Stimulated activated naive CD8-positive, alpha-beta T cell treated with anti-CD3 and anti-CD28 coated beads, Interleukin-15, amount 100 ng/mL, for 72 hours (primary cell): ENCODE data around the gene NFIA.

ENCODE experiments used
- ATAC-seq: fragments of 150-1000 bp; cut with Tn5 transposase; 2 replicates; pipeline ENCODE4 v1.10.0; 2021; ENCODE audit warnings: mild to moderate bottlenecking, moderate library complexity
- DNase-seq, 2 donors: peaks; one replicate each; pipeline ENCODE4 v3.0.0; 2021 to 2022
- H3K27ac Mint-ChIP-seq, 2 donors: one replicate each; pipeline ENCODE4 v1.8.0; 2022; ENCODE audit warnings: mild to moderate bottlenecking in 2 of 2, mixed read lengths in 2 of 2, moderate library complexity in 2 of 2
- H3K27me3 Mint-ChIP-seq: one replicate; pipeline ENCODE4 v1.8.0; 2022; ENCODE audit warnings: mixed read lengths
- H3K4me1 Mint-ChIP-seq: one replicate; pipeline ENCODE4 v1.8.0; 2022; ENCODE audit warnings: mild to moderate bottlenecking, mixed read lengths
- H3K4me3 Mint-ChIP-seq, 2 donors: one replicate each; pipeline ENCODE4 v1.8.0; 2022; ENCODE audit warnings: mild to moderate bottlenecking in 2 of 2, mixed read lengths in 2 of 2, moderate library complexity in 1 of 2
- H3K9me3 Mint-ChIP-seq, 2 donors: one replicate each; pipeline ENCODE4 v1.8.0; 2022; ENCODE audit warnings: mixed read lengths in 2 of 2

Gene NFIA

DNA sequence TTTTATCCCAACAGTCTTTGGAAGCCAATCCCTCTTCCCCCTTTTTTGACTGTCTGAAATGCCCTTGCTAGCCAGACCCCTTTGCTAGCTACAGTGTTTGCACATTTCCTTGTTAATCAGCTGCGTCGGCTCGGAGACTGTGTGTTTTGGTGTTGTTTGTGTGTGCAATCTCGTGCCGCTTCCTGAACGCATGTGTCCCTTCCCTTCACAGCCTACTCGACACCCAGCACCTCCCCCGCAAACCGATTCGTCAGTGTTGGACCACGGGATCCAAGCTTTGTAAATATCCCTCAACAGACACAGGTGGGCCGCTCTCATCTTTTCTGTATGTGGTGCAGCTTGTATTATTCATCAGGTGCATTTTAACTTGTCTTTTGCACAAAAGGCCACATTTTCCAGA lies 343.9 kb downstream of the NFIA start:
- no peaks in the 10 kb centered on the region for H3K9me3 Mint-ChIP-seq
- ATAC-seq (no peak), DNase-seq (no peak)
- no peak overlapping the region for H3K4me3 Mint-ChIP-seq
- peak overlapping the region in 1 of 2 donors; percentile 1 for H3K27ac Mint-ChIP-seq
- H3K27me3 Mint-ChIP-seq = no peaks in the 10 kb centered on the region
- H3K4me1 Mint-ChIP-seq = no peaks in the 10 kb centered on the region

GRCh38 chr1:61426885-61427284 lies 344.5 kb downstream of the NFIA start:
- DNase-seq = no peak
- no peaks in the 10 kb centered on the region for H3K4me1 Mint-ChIP-seq
- H3K4me3 Mint-ChIP-seq = no peak overlapping the region
- no peaks in the 10 kb centered on the region for H3K27me3 Mint-ChIP-seq
- H3K9me3 Mint-ChIP-seq = no peaks in the 10 kb centered on the region
- no peak for ATAC-seq
- H3K27ac Mint-ChIP-seq = peak overlapping the region in 1 of 2 donors; percentile 37

- no peaks in the 10 kb centered on the region for H3K27me3 Mint-ChIP-seq
- no peak overlapping the region for H3K27ac Mint-ChIP-seq
- H3K4me1 Mint-ChIP-seq = no peaks in the 10 kb centered on the region
- no peaks in the 10 kb centered on the region for H3K9me3 Mint-ChIP-seq
- H3K4me3 Mint-ChIP-seq = no peak overlapping the region
- DNase-seq (no peak), ATAC-seq (no peak)
Measured at GRCh38 chr1:61427510-61427909, 345.1 kb downstream of the NFIA start.

GRCh38 chr1:61428146-61428545 lies 345.8 kb downstream of the NFIA start:
- H3K27me3 Mint-ChIP-seq = no peaks in the 10 kb centered on the region
- no peak overlapping the region for H3K4me3 Mint-ChIP-seq
- ATAC-seq (no peak), DNase-seq (no peak)
- no peaks in the 10 kb centered on the region for H3K9me3 Mint-ChIP-seq
- H3K27ac Mint-ChIP-seq = no peak overlapping the region
- no peaks in the 10 kb centered on the region for H3K4me1 Mint-ChIP-seq

DNA sequence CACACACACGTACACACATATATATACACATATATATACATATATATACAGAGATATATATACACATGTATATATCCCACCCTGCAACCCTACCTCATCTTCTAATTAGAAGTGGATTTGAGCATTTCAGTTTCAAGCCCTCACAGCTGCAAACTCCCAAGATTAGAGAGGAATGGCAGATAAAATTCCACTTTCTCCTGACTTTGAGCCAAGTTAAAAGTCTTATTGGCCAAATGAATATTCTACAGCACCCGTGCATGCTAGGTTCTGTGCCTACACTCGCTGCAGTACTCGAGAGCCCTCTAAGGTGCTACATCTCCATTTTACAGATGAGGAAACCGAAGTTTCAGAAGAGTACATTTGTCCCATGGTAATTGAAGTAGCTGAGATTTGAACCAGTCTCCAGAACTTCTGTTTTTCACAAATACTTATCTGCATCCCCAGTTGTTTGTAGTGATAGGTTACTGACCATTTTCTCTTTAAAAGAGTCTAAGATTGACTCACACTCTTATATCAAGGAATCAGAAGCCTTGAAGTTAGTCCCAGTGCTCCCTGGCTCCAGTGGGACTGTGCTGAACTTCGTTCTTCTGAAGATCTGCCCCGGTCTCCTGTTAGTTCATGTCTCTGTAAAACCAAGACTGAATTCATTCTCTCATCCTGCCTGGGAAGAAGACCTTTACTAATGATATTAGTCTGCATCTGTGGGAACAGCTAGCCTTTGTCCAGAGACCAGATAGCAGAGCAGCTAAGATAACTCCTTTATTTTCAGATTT lies 350.4 kb downstream of the NFIA start:
- no peak overlapping the region for H3K4me3 Mint-ChIP-seq
- H3K9me3 Mint-ChIP-seq = no peaks in the 10 kb centered on the region
- ATAC-seq (no peak), DNase-seq (no peak)
- H3K4me1 Mint-ChIP-seq = peaks cover 5% of the 10 kb centered on the region
- no peaks in the 10 kb centered on the region for H3K27me3 Mint-ChIP-seq
- no peak overlapping the region for H3K27ac Mint-ChIP-seq

- Mint-ChIP-seq H3K9me3 (no peaks in the 10 kb centered on the region), H3K4me1 (peaks cover 5% of the 10 kb centered on the region), H3K27ac (no peak overlapping the region), H3K4me3 (no peak overlapping the region), H3K27me3 (no peaks in the 10 kb centered on the region)
- DNase-seq (no peak), ATAC-seq (no peak)
Measured at GRCh38 chr1:61433646-61434045, 351.3 kb downstream of the NFIA start.

DNA sequence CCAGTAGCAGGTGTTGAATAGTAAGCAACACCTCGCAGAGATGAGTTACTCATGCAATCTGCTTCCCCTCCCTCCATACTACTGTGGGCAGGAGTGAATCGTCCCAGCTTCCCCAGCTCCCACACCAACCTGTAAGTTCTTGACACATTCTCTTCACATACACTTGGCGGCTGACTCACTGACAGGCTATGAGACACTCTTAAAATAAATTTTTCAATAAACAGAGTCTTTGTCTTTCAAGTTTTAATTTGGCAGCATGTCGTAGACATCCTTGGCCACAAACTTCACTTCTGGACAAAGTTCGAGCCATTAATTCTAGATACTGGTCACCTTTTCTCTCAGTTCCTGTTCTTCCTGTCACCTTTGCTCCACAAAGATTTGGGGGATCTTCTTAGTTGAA lies 351.9 kb downstream of the NFIA start:
- Mint-ChIP-seq H3K4me1 (peaks cover 5% of the 10 kb centered on the region), H3K27me3 (no peaks in the 10 kb centered on the region), H3K9me3 (no peaks in the 10 kb centered on the region), H3K4me3 (no peak overlapping the region), H3K27ac (no peak overlapping the region)
- DNase-seq (no peak), ATAC-seq (no peak)

DNA sequence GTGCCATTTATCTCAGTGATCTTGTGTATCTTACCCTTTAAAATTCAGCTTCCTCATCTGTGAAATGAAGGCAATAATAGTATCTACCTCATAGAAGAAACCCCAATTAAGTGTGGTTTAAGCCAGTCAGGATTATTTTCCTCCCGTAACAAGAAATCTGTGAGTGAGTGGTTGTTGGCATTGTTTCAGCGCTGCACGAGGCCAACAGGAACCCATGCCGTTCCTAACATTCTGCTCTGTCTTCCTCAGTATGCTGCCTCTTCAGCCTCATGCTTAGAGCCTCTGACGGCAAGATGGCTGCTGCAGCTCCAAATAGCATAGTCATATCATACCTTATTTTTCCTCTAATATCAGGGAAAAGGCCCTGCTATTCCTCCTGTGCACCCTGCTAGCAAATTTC lies 352.9 kb downstream of the NFIA start:
- no peak for DNase-seq
- Mint-ChIP-seq H3K4me1 (peaks cover 5% of the 10 kb centered on the region), H3K27ac (no peak overlapping the region), H3K4me3 (no peak overlapping the region), H3K9me3 (no peaks in the 10 kb centered on the region), H3K27me3 (no peaks in the 10 kb centered on the region)
- ATAC-seq = no peak

- Mint-ChIP-seq H3K4me3 (no peak overlapping the region), H3K4me1 (peaks cover 5% of the 10 kb centered on the region), H3K9me3 (no peaks in the 10 kb centered on the region), H3K27me3 (no peaks in the 10 kb centered on the region), H3K27ac (no peak overlapping the region)
- peak; percentile 64 for ATAC-seq
- no peak for DNase-seq
Measured at GRCh38 chr1:61436016-61436415, 353.7 kb downstream of the NFIA start.

DNA sequence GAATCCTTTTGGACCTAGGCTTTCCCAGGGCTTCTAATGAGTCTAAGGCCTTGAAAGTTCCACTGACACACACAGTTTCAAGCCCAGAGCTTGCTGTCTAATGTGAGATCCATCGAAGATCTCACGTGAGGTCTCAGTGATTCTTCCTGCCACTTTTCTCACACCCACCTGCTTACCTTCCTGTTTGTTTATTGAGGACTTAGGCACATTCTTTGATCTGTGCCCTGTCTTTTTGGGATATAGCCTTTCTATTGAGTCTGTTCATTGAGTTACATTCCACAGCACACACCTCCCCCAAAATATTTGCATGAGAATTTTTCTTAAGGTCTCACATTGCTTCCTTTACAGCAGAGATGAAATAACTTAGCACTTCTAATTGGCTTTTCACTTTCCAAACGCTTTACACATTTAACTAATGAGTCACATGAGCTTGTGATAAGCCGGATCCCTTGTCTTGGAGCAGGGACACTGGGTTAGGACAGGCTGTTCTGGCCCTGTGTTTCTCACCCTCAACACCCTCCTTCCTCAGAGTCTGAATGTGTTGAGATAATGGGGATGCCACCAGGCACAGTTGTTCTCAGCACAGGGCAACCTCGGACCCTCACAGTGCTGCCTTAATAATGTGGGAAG lies 354.2 kb downstream of the NFIA start:
- Mint-ChIP-seq H3K4me3 (no peak overlapping the region), H3K9me3 (no peaks in the 10 kb centered on the region), H3K4me1 (peaks cover 5% of the 10 kb centered on the region), H3K27me3 (no peaks in the 10 kb centered on the region), H3K27ac (no peak overlapping the region)
- DNase-seq (no peak), ATAC-seq (no peak)

GRCh38 chr1:61439234-61439633 lies 356.9 kb downstream of the NFIA start:
- no peak for DNase-seq
- H3K4me3 Mint-ChIP-seq = no peak overlapping the region
- peak overlapping the region in 1 of 2 donors; percentile 41 for H3K27ac Mint-ChIP-seq

GRCh38 chr1:61441723-61442262 lies 359.4 kb downstream of the NFIA start:
- no peaks in the 10 kb centered on the region for H3K27me3 Mint-ChIP-seq
- no peak for DNase-seq
- ATAC-seq = no peak
- no peaks in the 10 kb centered on the region for H3K4me1 Mint-ChIP-seq
- no peak overlapping the region for H3K27ac Mint-ChIP-seq
- no peaks in the 10 kb centered on the region for H3K9me3 Mint-ChIP-seq
- no peak overlapping the region for H3K4me3 Mint-ChIP-seq

More at GRCh38 chr1:61439234-61439633, 356.9 kb downstream of the NFIA start:
- no peaks in the 10 kb centered on the region for H3K27me3 Mint-ChIP-seq
- no peaks in the 10 kb centered on the region for H3K9me3 Mint-ChIP-seq
- H3K4me1 Mint-ChIP-seq = peaks cover 5% of the 10 kb centered on the region
- no peak for ATAC-seq

GRCh38 chr1:61442544-61442943 lies 360.2 kb downstream of the NFIA start:
- Mint-ChIP-seq H3K27ac (no peak overlapping the region), H3K9me3 (no peaks in the 10 kb centered on the region), H3K4me3 (no peak overlapping the region), H3K4me1 (no peaks in the 10 kb centered on the region), H3K27me3 (no peaks in the 10 kb centered on the region)
- ATAC-seq (no peak), DNase-seq (no peak)

DNA sequence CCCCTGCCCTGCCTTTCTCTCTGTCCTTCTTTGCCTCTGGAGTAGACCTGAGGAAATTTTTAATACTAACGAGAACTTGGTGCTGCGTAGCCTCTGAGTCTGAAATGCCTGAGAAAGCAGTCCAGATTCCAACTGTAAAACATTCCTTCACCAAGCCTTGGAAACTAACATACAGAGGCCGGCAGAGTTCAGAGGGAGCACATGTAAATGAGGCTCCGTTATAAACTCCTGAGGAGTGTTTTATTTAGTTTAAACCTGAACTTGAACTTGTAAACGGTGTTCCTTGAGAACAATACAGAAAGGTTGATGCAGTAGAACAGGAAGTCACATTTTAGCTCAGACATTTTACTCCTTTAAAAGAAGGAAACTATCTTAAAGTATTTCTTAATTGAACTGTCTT lies 361.9 kb downstream of the NFIA start:
- no peak overlapping the region for H3K4me3 Mint-ChIP-seq

DNA sequence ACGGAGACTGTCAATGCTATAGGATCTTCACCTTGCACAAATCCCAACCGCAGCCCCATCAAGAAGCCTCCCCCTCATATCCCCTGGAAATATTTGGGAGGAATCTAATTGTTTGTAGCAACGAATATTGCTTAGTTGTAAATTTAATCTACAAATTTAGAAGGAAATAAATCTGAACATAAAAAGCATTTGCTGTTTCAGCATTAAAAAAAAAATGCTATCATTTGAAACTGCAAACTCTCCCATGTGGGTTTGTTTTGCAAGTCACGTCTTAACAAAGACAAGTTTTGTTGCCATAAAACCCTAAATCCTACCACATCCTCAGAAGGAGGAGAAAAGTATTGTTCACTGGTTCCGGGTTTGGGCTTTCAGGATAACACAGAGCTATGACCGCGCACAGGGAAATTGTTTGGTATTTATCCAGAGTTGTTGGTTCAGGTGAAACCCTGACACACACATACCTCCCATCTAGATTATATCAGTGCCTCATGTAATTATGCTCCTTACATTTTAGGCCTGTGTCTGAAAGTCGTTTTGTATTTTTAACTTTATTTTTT lies 363.0 kb downstream of the NFIA start:
- Mint-ChIP-seq H3K4me3 (no peak overlapping the region), H3K9me3 (no peaks in the 10 kb centered on the region), H3K27ac (no peak overlapping the region), H3K4me1 (no peaks in the 10 kb centered on the region), H3K27me3 (no peaks in the 10 kb centered on the region)
- DNase-seq (no peak), ATAC-seq (no peak)

More for the DNA sequence above, 361.9 kb downstream of the NFIA start:
- ATAC-seq = no peak
- H3K27ac Mint-ChIP-seq = no peak overlapping the region
- H3K27me3 Mint-ChIP-seq = no peaks in the 10 kb centered on the region
- no peak for DNase-seq
- H3K9me3 Mint-ChIP-seq = no peaks in the 10 kb centered on the region
- no peaks in the 10 kb centered on the region for H3K4me1 Mint-ChIP-seq

DNA sequence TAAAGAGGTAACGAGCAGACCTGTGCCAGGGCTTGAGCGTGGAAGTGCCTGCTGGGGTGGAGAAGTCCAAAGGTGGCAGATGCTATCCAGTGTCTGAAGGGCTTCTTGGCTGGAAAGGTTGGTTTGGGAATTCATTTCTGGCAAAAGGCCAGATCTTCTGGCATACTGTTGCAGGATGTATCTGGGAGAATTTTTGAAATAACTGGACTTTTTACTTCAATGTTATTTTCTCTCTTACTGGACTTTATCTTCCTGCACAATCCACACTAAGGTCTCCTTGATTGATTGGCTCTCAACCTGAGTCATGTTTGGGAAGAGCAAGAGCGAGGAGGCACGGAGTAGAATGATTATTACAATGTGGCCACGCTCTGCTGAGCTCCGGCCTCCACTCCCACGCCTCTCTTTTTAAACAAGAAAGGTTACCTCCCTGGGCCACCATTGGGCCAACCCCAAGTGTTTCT lies 364.2 kb downstream of the NFIA start:
- H3K4me3 Mint-ChIP-seq = no peak overlapping the region
- DNase-seq (no peak), ATAC-seq (no peak)
- H3K4me1 Mint-ChIP-seq = no peaks in the 10 kb centered on the region
- H3K27ac Mint-ChIP-seq = no peak overlapping the region
- no peaks in the 10 kb centered on the region for H3K27me3 Mint-ChIP-seq
- no peaks in the 10 kb centered on the region for H3K9me3 Mint-ChIP-seq
